Measurements from ENCODE around the gene CHCHD2.

DNA sequence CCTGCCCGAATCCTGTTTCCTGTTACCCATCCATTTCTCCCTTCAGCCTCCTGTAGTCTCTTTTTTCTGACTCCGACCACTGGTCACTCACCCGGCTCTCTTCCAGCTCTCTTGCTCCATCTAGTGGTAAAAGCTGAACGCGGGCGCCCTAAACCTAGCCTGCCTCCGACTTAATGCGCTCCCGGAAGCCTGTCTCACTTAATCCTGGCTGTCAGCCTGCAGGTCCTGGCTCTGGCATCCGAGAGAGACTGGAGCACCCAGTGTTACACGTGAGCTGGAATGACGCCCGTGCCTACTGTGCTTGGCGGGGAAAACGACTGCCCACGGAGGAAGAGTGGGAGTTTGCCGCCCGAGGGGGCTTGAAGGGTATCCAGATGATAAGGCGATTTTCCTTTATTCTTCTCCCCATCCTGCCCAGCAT is 31.9 kb downstream of the CHCHD2 start:
- TF ChIP-seq, protein P1, sequence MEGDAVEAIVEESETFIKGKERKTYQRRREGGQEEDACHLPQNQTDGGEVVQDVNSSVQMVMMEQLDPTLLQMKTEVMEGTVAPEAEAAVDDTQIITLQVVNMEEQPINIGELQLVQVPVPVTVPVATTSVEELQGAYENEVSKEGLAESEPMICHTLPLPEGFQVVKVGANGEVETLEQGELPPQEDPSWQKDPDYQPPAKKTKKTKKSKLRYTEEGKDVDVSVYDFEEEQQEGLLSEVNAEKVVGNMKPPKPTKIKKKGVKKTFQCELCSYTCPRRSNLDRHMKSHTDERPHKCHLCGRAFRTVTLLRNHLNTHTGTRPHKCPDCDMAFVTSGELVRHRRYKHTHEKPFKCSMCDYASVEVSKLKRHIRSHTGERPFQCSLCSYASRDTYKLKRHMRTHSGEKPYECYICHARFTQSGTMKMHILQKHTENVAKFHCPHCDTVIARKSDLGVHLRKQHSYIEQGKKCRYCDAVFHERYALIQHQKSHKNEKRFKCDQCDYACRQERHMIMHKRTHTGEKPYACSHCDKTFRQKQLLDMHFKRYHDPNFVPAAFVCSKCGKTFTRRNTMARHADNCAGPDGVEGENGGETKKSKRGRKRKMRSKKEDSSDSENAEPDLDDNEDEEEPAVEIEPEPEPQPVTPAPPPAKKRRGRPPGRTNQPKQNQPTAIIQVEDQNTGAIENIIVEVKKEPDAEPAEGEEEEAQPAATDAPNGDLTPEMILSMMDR (IDR thresholded peaks at IDR 0.05; ENCODE audit: low read depth, low read length): peak; percentile 85
- no peak for TF ChIP-seq EZH2phosphoT487 (IDR thresholded peaks at IDR 0.05; ENCODE audit: low read depth)
